Keratinocyte (primary cell): ENCODE data around the gene ADAMTSL3. TPM values are rescaled to one million over a fixed set of nuclear protein-coding genes. Genes with fewer than 3 reads are reported as not detected.

ENCODE experiments used
- DNase-seq: peaks from one replicate; pipeline ENCODE4 v3.0.0-alpha.2; 2011; ENCODE audit warnings: low read depth, missing footprints, low spot score
- FAIRE-seq: peaks from 2 replicates; lab custom pipeline; 2011; peaks lifted over from hg19 to GRCh38; lab: Jason Lieb, UNC
- H2AFZ ChIP-seq: 2 replicates; pipeline ENCODE4 v1.6.0; 2012; ENCODE audit warnings: low read length, control low read depth, inconsistent platforms; ENCODE audit not compliant: control insufficient read depth
- H3K27ac ChIP-seq: 2 replicates; pipeline ENCODE4 v1.5.1; 2011; ENCODE audit warnings: low read length; ENCODE audit not compliant: control insufficient read depth, insufficient read depth
- H3K27me3 ChIP-seq: 3 replicates; pipeline ENCODE4 v1.6.0; 2011; ENCODE audit warnings: low read length; ENCODE audit not compliant: control insufficient read depth, insufficient read depth; ENCODE audit errors: extremely low read depth
- H3K36me3 ChIP-seq, 2 experiments: 2 replicates in 1 of 2; 3 replicates in 1 of 2; pipeline ENCODE4 v1.5.1; 2011; ENCODE audit warnings: low read length in 2 of 2, mild to moderate bottlenecking in 1 of 2; ENCODE audit not compliant: control insufficient read depth in 2 of 2, insufficient read depth in 2 of 2; ENCODE audit errors: extremely low read depth in 1 of 2
- H3K4me1 ChIP-seq: 3 replicates; pipeline ENCODE4 v1.5.1; 2011; ENCODE audit warnings: low read length; ENCODE audit not compliant: control insufficient read depth, insufficient read depth; ENCODE audit errors: extremely low read depth
- H3K4me2 ChIP-seq: 3 replicates; pipeline ENCODE4 v1.6.0; 2011; ENCODE audit warnings: low read depth, low read length; ENCODE audit not compliant: control insufficient read depth, insufficient read depth; ENCODE audit errors: extremely low read depth
- H3K4me3 ChIP-seq, 3 experiments: fragments of 200-600 bp in 1 of 3; sonication (generic) in 1 of 3; 2 replicates in 2 of 3; 3 replicates in 1 of 3; pipeline ENCODE4 v1.5.1; 2011 to 2016; ENCODE audit warnings: low read length in 3 of 3, mild to moderate bottlenecking in 3 of 3, control low read depth in 2 of 3, inconsistent platforms in 1 of 3, low read depth in 1 of 3, mixed read lengths in 1 of 3, mixed run types in 1 of 3, moderate library complexity in 1 of 3; ENCODE audit not compliant: control insufficient read depth in 2 of 3, insufficient read depth in 2 of 3; ENCODE audit errors: extremely low read depth in 1 of 3
- H3K79me2 ChIP-seq: 2 replicates; pipeline ENCODE4 v1.6.0; 2012; ENCODE audit warnings: low read length; ENCODE audit not compliant: control insufficient read depth, insufficient read depth
- H3K9ac ChIP-seq: 3 replicates; pipeline ENCODE4 v1.6.0; 2011; ENCODE audit warnings: low read length; ENCODE audit not compliant: control insufficient read depth, insufficient read depth; ENCODE audit errors: extremely low read depth
- H3K9me1 ChIP-seq: 3 replicates; pipeline ENCODE4 v1.6.0; 2011; ENCODE audit warnings: low read length; ENCODE audit not compliant: control insufficient read depth, insufficient read depth; ENCODE audit errors: extremely low read depth
- H3K9me3 ChIP-seq: 2 replicates; pipeline ENCODE4 v1.5.1; 2012; ENCODE audit warnings: low read depth, low read length; ENCODE audit not compliant: control insufficient read depth
- H4K20me1 ChIP-seq: 3 replicates; pipeline ENCODE4 v1.6.0; 2011; ENCODE audit warnings: low read length; ENCODE audit not compliant: control insufficient read depth, insufficient read depth; ENCODE audit errors: extremely low read depth
- CTCF ChIP-seq, 3 experiments: IDR thresholded peaks in 1 of 3; conservative IDR thresholded peaks in 1 of 3; optimal IDR thresholded peaks in 1 of 3; 2 replicates in 2 of 3; 3 replicates in 1 of 3; pipeline versions ENCODE3 to v1.5.1; 2011; ENCODE audit warnings: low read length in 3 of 3, mild to moderate bottlenecking in 3 of 3, moderate library complexity in 2 of 3, control low read depth in 1 of 3, inconsistent platforms in 1 of 3; ENCODE audit not compliant: insufficient read depth in 2 of 3; ENCODE audit errors: extremely low read depth in 1 of 3
- EZH2 ChIP-seq: IDR thresholded peaks from one replicate; pipeline ENCODE4 v1.6.1; 2012; ENCODE audit warnings: inconsistent platforms, mild to moderate bottlenecking, low read length, moderate library complexity
- dilution Hi-C: fragments of 300-500 bp; cut with MboI; formaldehyde crosslinking; loops from one replicate; pipeline ENCODE4 v1.7.0; 2020; ENCODE audit warnings: low sequenced_read_pairs; ENCODE audit not compliant: extremely low pct_ligation_motif_present
- polyA plus RNA-seq, 5 experiments: library from polyadenylated mRNA; depleted of rRNA in 3 of 5; stranded (reverse) in 3 of 5; stranded (forward) in 1 of 5; unstranded in 1 of 5; fragments of >200 nt; gene quantifications; 1 replicate in 1 of 5; 2 replicates in 3 of 5; 3 replicates in 1 of 5; pipeline versions ENCODE4 v1.2.1 to v1.2.3, GENCODE V29; 2011 to 2012; ENCODE audit warnings: missing spikeins in 2 of 5, low read depth in 1 of 5, low replicate concordance in 1 of 5

Gene ADAMTSL3
- polyA plus RNA-seq, 1 donor (not counting 4 experiments of a cell fraction or from before 2014, with no cell fraction given): 0.01 TPM

- Histone ChIP-seq H3K9me3 (no peaks in the 10 kb centered on the region), H4K20me1 (no peaks in the 10 kb centered on the region), H3K27me3 (peaks cover 36% of the 10 kb centered on the region), H2AFZ (no peak overlapping the region), H3K9ac (no peak overlapping the region), H3K4me1 (no peaks in the 10 kb centered on the region), H3K27ac (no peak overlapping the region), H3K4me3 (no peak overlapping the region), H3K36me3 (no peaks in the 10 kb centered on the region), H3K9me1 (no peaks in the 10 kb centered on the region), H3K4me2 (no peak overlapping the region), H3K79me2 (no peaks in the 10 kb centered on the region)
- FAIRE-seq (no peak), DNase-seq (no peak)
- TF ChIP-seq EZH2: peak; percentile 30
- peak in 1 of 3 experiments; percentile 16 for TF ChIP-seq CTCF (optimal IDR thresholded peaks at IDR 0.05 in 1 of 3, IDR thresholded peaks at IDR 0.05 in 1 of 3, conservative IDR thresholded peaks at IDR 0.05 in 1 of 3; ENCODE audit: extremely low read depth in 1 of 3, insufficient read depth in 2 of 3, low read length in 3 of 3)
- dilution Hi-C loops: no loop called here
Observed at GRCh38 chr15:83655237-83655616, 1.3 kb downstream of the ADAMTSL3 start.

GRCh38 chr15:83656192-83656591 lies 2.3 kb downstream of the ADAMTSL3 start:
- Histone ChIP-seq H3K79me2 (no peaks in the 10 kb centered on the region), H3K27ac (no peak overlapping the region), H3K36me3 (no peaks in the 10 kb centered on the region), H3K9ac (no peak overlapping the region), H3K4me1 (no peaks in the 10 kb centered on the region), H3K9me1 (no peaks in the 10 kb centered on the region), H4K20me1 (no peaks in the 10 kb centered on the region), H3K27me3 (peaks cover 36% of the 10 kb centered on the region), H2AFZ (no peak overlapping the region), H3K4me3 (no peak overlapping the region), H3K4me2 (no peak overlapping the region), H3K9me3 (no peaks in the 10 kb centered on the region)
- DNase-seq (no peak), FAIRE-seq (no peak)
- dilution Hi-C loops: no loop called here
- TF ChIP-seq CTCF (optimal IDR thresholded peaks at IDR 0.05 in 1 of 3, IDR thresholded peaks at IDR 0.05 in 1 of 3, conservative IDR thresholded peaks at IDR 0.05 in 1 of 3; ENCODE audit: extremely low read depth in 1 of 3, insufficient read depth in 2 of 3, low read length in 3 of 3) (no peak), EZH2 (no peak)
